HG02840 (cell line): ENCODE results near the gene GSE1.
"Not testable (repeated sequence)": the region's sequence is repeated elsewhere in the genome, so short reads cannot be mapped to it uniquely, and the experiment has no call there.

Source experiments
- ATAC-seq: cut with Tn5 transposase; IDR thresholded peaks from one replicate; pipeline ENCODE4 v1.9.1; 2021; ENCODE audit warnings: mild to moderate bottlenecking, moderate library complexity, moderate number of reproducible peaks; ENCODE audit not compliant: unreplicated experiment, low FRiP score

Gene GSE1

DNA sequence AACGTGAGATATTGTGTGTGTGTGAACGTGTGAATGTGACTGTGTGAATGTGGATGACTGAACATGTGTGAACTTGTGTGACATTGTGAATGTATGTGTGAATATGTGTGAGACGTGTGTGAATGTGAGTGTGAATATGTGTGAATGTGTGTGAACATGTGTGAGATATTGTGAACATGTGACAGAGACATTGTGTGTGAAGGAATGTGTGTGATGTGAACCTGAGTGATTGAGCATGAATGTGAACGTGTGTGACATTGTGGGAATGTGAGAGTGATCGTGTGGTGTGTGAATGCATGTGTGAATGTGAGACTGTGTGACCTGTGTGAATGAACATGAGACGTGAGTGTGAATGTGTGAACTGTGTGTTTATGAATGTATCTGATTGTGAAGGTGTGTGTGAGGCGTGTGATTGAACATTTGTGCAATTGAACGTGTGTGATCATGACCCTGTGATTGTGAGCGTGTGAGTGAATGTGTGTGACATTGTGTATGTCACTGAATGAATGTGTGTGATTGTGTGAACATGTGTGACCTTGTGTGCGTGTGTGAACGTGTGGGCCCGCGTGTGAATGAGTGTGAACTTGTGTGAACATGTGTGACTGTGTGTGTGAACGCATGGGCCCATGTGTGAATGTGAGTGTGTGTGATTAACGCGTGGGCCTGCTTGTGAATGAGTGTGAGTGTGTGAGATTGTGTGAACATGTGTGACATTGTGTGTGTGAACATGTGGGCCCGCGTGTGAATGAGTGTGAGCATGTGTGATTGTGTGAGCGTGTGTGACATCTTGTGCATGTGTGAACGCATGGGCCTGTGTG is 23.2 kb upstream of the GSE1 start:
- ATAC-seq: no peak

DNA sequence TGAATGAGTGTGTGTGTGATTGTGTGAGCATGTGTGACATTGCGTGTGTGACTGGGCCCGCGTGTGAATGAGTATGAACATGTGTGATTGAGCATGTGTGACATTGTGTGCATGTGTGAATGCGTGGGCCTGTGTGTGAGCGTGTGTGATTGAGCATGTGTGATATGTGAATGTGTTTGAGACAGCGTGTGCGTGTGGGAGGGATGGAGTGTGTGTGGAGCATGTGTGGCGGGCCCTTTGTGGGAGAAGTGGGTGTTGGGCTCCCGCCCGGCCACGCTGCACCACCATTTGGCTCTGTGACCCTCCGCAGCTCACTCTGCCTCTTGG is 22.7 kb upstream of the GSE1 start:
- ATAC-seq: no peak

DNA sequence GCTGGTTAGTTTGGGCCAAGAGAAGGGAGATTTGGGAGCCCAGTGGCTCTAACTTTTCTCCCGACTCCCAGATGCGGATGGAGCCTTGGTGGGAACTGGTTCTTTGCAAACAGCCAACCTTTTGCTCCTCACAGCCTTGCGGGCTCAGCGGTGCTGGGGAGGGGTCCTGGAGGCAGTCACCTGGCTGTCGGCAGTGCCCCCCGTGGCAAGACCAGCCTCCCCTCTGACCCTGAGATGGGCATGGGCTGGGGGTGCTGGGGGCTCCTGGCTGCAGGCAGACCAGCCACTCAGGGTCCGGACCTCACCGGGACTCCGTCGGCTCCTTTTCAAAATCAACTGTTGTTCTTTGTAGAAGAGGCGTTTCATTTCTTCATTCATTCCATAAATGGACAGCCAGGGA is 21.7 kb upstream of the GSE1 start:
- no peak for ATAC-seq

DNA sequence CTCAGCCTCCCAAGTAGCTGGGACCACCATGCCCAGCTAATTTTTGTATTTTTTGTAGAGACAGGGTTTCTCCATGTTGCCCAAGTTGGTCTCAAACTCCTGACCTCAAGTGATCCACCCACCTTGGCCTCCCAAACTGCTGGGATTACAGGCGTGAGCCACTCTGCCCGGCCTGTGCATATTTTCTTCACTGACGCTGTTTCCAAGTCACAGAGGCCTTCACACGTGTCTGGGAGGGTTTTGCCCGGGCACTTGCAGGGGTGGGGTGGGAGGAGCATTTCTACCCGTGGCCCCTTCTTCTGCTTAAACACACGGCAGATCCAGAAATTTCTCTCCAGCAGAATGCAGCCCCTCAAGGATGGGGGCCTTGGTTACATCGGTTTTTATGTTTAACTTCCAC is 20.8 kb upstream of the GSE1 start:
- not testable (repeated sequence) for ATAC-seq

DNA sequence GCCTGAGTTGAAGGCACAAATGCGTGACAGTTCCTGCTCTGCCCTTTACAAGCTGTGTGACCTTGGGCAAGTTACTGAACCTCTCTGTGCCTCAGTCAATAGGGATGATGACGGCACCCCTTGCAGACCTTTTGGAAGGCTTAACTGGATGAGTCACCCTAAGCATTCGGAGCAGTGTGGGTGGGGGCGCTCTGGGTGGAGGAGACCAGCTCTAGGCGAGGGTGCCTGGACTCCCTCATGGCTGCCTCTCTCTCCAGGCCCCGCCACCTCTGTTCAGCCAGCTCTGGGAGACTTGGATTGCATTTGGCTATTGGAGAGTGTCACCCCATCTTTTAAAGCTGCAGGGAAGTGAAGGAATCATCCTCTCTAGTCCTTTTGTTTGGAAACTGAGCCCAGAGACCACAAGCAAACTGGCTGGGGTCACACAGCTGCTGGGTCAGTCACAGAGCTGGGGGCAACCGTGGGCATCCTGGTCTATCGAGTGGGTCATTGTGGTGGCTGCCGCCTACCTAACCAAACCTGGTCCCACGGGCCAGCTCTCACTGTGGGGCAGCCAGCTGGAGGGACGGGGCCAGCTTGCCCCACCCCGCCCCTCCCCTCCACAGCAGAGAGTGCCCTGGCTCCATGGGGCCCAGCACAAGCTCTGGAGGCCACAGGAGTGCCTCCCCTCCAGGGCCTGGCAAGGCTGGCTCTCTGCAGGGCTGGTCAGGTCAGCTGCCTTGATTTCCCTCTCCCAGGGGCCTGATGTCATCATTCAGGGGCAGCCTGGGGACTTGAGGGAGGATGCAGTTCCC is 20.2 kb upstream of the GSE1 start:
- ATAC-seq: no peak

DNA sequence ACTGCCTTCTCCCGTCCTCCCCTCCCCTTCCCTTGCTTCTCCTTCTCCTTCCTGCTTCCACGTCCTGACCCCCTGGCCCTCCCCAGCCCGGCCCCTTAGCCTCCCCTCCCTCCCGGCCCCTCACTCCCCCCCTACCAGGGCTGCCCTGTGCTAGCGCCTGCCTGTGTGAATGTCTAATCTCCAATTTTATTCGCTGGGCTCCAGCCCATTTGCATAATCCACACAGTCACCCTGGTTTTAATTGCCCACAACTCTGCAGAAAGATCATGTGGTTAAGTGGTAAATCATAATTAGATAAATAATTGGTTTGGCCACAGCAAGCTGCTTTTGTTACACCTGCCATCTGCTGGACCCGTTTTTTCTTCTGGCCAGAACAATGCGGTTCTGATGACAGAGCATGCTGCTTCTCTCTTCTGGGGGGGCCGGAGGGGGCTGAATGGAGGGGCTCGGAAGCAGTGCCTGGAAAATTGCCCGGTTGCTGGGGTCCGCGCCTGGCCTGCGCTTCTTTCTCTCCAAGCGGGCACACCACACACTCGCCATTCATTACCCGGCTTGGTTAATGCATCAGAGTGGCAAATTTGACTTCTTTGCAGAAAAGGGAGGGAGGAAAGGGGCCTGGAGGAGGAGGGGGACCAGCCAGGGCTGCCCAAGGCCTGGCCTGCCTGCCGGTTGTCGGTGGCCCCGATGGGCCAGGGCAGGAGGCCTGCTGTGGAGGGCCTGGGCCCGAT is 19.5 kb upstream of the GSE1 start:
- no peak for ATAC-seq

DNA sequence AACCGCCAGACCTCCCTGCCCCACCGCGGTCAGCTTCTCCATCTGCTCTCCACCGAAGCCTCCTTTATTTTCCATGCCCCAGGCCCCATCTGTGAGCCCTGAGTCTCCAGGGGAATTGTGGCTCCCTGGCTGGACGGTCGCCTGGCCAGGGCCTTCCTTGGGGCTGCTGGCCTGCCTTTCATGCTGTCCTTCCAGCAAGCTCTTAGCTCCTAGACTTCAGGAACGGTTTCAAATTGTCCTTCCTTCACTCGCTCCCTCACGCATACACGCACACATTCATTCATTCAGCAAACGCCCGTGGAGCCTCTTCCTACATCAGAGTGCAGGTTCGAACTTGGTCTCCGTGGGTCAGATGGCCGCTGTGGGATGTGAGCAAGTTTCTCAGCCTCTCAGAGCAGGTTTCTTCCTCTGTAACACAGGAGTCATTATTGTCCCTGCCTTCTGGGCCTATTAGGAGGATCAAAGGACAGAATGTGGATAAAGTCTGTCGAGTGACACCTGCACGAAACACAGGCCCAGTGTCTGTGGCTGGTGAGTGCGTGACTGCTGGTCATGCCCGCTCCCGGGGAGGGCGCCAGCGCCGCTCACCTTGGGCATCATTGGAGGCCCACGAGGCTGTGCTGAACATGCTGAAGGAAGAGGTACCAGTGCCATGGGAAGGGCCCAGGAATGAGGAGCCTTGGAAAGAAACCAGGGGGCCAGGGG is 18.7 kb upstream of the GSE1 start:
- no peak for ATAC-seq

DNA sequence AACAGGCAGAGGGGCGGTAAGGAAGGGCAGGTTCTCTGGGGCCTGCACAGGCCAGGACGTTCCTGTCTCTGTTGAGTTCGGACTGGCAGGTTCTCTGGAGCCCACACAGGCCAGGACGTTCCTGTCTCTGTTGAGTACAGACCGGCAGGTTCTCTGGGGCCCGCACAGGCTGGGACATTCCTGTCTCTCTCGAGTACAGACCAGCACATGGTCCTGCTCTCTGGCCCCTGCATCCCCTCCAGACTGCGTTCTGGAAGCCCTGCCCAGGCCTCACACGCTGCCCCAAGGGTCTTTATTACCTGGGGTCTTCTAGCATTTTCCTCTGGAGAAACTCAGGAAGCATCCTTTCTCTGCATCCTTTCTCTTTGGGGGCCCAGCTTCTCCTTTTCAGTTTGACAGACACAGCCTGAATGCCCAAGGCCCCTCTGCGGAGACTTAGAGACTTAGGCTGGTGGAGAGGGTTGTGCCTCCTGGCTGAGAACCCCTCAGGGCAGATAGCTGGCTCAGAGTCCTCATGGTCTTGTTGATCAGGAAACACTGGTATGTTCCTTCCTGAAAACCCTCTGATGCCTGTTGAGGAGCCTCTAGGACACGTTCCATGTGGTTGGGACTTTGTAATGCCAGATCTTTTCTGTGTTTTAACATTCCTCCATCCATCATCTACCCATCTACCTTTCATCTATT is 18.0 kb upstream of the GSE1 start:
- ATAC-seq: no peak

DNA sequence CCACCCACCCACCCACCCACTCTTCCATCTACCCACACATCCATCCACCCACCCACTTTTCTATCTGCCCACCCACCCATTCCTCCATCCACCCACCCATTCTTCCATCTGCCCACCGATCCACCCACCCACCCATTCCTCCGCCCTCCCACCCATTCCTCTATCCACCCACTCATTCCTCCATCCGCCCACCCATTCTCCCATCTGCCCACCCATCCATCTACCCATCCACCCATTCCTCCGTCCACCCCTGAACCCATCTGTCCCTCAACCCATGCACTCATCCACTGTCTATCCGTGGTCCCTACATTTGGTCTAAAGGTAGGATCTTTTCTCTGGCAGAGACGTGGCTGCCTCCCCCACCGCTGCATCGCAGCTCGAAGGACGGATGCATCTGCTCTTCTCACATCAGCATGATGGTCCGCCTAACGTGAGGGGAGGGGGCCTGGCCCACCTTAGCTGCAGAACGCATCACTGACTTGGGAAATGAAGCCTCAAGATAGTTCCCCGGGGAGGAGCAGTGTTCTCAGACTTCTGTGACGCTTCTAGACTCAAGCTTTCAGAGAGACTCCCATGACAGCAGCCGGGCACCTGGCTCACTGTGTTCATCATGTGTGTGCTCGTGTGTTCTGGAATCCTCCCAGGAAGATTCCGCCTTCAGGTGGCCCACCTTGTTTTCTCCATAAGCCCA is 17.2 kb upstream of the GSE1 start:
- no peak for ATAC-seq

DNA sequence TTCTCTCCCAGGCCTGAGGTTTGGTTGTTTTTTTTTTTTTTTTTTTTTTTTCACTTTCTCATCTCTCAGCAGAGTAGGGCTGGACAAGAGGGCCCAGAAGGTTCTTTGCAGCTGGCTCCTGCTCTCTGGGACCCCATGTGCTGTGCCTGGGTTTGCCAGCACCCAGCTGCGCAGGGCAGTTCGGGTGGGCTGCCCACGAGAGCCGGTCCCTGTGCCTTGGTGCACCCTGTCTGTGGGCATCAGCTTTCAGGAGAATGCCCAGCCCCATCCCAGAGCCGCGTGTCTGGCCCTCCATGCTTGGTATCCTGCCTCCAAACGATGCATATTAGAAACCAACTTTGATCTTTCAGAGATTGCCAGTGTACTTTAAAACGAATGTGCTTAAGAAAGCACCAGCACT is 15.0 kb upstream of the GSE1 start:
- no peak for ATAC-seq

DNA sequence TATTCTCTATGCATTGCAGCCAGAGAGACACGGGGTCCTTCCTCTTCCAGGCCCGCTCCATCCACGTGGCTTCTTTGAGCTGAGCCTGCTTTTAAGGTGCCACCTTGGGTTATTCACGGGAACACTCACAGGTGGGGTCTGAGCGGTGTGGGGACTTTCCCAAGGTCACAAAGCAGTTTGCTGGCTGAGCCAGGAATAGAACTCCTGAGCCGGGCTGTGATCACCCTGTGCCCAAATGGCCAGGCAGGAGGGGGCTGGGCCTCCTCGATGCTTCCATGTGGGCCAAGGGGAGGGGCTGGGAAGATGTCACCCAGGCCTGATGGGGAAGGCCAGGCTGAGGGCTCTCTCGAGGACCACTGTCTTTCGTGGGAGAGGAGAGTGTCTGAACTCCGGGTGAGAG is 13.0 kb upstream of the GSE1 start:
- no peak for ATAC-seq

DNA sequence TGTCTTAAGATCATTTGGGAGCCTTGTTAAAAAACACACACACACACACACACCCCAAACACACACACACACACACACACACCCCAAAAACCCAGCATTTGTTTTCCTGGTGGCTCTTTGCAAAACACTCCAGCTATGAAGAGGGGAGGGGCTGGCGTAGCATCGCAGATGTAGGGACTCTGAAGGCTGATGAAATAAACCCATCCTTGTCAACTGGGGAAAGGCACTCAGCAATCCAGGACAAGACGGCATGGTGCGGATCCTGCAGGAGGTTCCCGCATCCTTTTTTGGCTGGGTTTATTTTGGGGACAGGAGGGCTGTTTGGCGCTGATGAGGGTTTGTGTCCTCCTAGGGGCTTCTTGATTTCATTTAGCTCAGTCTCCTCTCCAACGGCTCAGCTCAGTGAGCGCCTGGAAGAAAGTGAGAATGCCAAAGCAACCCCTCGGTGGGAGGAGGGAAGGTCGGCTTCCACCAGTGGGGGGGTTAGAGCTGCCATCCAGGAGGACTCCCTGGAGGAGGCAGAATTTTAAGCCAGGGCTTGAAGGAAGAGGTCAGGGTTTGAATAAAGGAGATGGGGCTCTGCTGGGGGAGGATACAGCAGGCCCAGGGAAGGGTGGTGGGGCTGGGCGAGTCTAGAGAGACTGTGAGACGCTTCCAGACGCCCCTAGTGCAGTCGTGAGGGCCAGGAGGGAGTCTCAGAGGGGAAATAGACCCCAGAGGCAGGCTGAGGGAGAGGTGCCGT is 12.4 kb upstream of the GSE1 start:
- no peak for ATAC-seq

DNA sequence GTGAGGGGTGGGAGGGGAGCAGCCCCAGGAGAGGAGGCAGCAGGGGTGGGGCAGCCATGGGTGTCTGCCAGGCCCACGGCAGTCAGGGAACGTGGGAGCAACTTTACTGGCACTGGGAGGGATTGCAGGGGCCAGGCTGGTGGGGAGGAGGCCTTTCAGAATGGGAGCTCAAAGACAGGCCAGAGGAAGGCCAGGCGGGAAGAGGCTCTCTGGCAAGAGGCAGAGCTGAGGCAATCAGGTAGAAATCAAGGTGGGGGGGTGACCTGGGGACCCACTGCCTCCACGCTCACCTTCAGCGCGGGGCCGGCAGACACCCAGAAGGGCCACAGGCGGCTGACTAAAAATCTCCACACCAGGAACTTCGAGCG is 11.9 kb upstream of the GSE1 start:
- no peak for ATAC-seq

DNA sequence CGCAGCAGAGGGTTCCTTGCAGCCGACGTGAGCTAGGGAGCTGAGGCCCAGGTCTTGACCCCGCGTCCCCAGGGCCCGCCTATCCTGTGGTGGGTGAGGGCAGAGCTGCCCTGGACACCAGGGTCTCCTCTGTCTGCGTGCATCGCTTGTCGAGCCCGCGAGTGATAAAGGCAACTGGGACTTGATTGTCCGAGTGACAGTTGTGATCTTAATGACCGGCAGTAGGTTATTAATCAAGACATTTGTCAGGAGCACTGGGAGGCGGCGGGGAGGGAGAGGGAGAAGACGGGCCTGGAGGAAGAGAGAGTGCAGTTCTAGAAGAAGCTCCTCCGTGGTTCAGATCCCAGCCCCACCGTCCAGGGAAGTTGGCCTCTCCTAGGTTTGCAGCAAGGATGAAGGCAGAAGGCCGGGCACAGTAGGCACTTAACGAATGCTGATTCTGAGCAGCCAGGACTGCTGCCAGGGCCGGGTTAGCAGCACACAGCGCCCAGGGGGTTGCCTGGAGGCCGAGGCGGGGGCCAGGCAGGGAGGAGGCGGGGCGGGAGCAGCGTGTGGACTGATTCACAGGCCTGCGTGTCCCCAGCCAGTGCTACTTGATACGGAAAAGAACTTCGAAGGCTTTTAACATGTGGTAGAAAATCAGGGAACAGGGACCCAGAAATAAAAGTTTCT is 11.3 kb upstream of the GSE1 start:
- ATAC-seq: no peak

DNA sequence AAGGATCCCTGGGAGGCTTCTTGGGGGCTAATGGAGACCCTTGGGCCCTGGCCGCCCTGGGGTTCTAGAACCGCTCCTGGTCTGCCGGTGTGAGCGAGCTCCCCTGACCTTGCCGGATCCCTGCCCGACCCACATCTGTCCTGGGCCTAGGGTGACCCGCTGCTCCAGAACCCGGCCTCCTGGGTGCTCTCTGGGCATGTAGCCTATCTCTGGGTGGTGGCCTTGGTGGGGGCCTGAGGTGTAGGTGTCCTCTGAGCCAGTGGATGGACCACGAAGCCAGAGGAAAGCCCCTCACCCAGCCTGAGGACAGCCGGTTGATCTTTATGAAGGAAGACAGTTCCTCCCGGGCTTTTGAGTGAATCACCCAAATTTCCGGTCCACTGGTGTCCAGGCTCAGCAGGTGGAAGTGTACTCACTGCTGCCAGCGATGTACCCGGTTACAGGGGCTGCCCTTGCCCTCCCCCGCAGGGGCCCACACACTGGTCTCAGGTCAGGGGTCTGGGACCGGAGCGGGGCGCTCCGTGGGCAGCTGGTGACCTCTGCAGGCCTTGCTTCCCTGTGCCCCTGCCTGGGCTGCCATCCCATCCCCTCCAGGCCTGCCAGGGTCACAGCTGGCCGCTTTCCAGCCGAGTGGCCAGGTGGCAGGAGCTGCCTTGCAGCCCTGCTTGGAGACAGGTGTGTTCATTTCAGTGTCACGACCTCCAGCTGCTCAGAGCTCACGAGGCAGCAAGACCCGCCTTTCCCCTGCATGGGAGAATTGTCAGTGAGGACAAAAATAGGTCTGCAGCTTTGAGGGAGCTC is 10.5 kb upstream of the GSE1 start:
- no peak for ATAC-seq

DNA sequence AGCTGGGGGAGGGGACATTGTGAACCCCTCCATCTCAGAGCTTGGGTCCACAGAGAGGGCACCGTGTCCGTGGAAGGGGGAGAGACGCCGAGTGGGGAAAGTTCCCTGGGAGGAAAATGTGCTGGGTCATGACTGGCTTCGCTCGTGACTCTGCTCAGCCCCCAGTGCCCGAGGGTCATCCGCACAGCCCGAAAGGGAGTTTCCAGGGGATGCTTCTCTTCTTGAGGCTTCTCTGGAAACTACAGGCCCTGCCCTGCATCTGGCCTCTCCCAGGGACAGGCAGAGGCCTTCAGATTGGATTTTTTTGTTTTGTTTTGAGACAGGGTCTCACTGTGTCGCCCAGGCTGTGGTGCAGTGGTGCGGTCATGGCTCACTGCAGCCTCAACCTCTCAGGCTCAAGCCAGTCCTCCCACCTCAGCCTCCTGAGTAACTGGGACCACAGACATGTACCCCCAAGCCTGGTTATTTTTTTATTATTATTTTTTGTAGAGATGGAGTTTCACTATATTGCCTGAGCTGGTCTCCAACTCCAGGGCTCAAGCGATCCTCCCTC is 9.8 kb upstream of the GSE1 start:
- no peak for ATAC-seq

DNA sequence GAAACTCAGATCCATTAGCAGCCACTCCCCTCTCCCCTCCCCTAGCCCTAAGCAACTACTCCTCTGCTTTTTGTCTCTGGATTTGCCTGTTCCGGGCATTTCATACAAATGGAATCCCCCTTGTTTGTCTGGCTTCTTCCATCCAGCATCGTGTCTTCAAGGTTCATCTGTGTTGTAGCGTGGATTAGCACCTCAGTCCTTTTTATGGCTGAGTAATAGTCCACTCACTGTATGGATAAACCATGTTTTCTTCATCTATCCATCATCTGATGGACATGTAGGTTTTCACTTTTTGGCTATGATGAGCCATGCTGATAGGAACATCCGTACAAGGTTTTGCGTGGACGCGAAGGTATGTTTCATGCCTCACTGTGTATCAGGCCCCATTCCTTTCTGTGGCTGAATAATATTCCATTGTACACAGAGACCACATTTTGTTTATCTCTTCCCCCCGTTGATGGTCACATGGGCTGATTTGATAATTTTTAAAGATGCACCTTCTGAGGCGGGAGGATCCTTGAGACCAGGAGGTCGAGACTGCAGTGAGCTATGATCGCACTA is 8.9 kb upstream of the GSE1 start:
- ATAC-seq: no peak
